MV-4-11 (cell line): ENCODE results near the gene SMDT1.

Experiments used
- DNase-seq: peaks from one replicate; lab custom pipeline; 2025; lab: John Stamatoyannopoulos, UW

Gene SMDT1, protein sequence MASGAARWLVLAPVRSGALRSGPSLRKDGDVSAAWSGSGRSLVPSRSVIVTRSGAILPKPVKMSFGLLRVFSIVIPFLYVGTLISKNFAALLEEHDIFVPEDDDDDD

DNA sequence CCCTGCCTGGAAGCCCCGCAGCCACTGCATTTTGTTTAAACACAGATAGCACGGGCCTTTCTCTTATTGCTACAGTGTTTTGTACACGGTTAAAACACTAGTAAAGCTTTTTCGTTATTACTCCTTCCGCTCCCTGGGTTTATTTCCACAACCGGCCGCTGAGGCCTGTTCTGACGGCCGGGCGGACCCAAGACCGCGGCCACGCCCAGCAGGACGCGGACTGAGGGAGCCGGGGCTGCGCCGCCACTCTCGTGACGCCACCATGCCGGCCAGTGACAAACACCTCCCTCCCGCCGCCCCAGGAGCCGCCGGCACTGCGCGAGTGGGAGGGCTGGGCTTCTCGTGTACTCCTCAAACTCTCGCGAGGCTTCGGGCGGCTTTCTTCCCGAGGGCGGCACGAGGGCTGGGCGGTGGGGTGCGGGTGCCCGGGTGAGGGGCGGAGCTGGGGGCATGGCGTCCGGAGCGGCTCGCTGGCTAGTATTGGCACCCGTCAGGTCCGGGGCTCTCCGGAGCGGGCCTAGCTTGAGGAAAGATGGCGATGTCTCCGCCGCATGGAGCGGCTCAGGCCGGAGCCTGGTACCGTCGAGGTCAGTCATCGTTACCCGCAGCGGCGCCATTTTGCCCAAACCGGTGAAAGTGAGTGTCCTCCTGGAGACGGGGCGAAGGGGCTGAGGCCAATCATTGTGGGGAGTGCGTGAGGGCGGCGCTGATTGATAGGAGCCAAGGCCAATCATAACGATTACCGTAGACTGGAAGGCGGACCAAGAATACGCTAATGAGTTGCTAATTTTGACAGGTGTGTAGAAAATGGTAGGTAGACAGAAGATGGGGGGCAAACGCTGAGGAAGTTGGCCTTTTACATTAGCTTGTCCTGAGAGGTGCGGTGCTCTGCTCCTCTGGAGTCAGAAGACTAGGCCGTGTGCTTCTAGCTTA, at the start of gene SMDT1:
Gene SMDT1, plus strand, starts transcription at position 382 of the 933 bp plus-strand sequence. Its CDS starts 69 bp downstream, at position 451.
- peak; percentile 96 for DNase-seq

DNA sequence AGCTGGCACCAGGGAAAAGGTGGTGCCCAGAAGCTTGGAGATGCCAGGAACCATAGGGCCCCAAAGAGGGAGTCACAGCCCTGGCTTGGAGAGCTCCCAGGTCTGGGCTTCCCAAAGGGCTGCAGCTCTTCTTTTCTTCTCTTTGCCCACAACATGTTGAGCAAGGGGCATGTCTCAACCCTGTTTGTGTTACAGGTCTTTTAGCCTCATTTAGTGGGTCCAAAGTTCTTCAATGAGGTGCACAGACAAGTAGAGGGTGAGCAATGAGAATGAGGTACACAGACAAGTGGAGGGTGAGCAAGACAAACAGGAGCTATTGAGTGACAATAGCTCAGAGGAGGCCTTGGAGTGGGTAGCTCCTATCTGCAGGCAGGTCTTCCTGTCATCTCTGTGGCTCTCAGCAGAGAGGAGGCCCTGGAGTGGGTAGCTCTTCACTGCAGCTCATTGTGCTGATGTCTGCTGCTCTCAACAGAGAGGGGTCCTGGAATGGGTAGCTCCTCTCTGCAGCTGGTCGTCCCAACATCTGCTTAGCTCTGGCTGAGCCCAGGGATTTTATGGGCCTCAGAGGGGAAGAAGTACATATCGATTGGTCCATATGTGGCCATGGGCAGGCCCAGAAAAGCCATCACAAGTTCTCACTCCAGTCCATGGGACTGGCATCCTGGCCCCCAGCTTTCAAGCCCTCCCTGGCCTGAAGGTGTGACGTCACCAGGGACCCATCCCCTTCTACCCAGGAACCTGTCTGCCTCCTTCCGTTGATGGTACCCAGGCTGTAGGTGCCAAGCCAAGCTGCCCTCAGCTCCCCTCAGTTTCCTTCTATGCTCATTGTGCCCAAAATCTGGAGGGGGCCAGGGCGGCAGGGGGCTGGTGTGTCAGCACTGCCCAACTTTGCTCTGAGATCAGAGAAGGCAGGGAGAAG, 46.0 kb upstream of the SMDT1 start:
- DNase-seq = no peak

GRCh38 chr22:42035256-42035655, 44.2 kb upstream of the SMDT1 start:
- no peak for DNase-seq

DNA sequence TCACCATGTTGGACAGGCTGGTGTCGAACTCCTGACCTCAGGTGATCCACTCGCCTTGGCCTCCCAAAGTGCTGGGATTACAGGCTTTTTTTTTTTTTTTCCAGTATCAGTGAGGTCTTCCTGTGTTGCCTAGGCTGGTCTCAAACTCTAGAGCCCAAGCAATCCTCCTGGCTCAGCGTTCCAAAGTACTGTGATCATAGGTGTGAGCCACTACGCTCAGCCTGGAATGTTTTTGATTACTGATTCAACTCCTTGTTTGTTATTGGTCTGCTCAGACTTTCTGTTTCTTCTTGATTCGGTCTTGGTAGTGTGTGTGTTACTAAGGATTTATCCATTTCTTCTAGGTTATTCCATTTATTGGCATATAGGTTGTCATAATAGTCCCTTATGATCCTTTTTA, 40.2 kb upstream of the SMDT1 start:
- DNase-seq = no peak

GRCh38 chr22:42041784-42042183, 37.7 kb upstream of the SMDT1 start:
- DNase-seq = no peak

DNA sequence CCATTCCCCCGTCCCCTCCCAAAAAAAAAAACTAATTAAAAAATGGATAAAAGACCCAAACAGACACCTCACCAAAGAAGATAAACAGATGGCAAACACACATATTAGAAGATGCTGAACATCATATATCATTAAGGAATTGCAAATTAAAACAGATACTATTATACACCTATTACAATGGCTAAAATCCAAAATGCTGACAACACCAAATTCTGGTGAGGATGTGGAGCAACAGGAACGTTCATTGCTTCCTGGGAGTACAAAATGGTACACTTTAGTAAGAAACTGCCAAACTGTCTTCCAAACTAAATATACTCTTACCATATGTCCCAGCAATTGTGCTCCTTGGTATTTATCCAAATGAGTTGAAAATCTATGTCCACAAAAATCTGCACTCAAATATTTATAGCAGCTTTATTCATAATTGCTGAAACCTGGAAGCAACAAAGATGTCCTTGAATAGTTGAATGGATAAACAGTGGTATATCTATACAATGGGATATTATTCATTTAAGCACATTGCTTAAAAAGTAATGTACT, 28.8 kb upstream of the SMDT1 start:
- DNase-seq = no peak

DNA sequence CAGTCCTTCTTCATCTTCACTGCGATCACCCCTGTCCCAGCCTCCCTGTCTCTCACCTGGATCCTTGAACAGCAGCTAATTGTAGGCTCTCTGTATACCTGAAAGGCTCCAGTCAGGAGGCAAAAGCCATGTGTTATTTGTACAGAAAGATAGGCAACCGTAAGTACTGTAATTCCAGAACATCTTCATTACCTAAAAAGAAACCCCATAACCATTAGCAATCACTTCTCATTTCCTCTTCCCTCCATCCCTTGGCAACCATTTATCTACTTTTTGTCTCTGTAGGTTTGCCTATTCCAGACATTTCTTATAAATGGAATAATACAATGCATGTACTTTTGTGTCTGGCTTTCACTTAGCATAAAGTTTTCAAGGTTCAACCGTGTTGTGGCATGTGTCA, 26.7 kb upstream of the SMDT1 start:
- peak; percentile 30 for DNase-seq

- no peak for DNase-seq
These were observed 22.6 kb upstream of the SMDT1 start for GRCh38 chr22:42056757-42057511.

DNA sequence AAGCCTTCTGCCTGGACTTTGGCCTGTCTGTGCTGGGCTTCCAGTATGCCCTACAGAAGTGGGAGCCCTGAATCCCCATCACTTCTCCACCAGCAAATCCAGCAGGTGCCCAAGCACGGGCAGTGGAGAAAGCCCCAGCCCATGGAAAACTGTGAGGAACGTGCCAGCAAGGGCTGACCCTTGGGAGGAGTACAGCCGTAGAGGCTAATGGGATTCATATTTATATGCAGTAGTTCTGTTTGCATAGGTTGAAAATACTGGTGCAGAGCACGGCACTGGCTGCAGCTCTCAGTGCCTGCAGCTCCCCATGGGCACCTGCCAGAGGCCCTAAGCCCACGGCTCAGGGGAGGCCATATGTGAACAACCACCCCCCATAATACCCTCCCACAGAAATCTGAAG, 19.0 kb upstream of the SMDT1 start:
- DNase-seq = no peak

- no peak for DNase-seq
These were observed 18.5 kb upstream of the SMDT1 start for GRCh38 chr22:42061041-42061440.

- no peak for DNase-seq
These were observed 16.9 kb upstream of the SMDT1 start for GRCh38 chr22:42062506-42063170.

DNA sequence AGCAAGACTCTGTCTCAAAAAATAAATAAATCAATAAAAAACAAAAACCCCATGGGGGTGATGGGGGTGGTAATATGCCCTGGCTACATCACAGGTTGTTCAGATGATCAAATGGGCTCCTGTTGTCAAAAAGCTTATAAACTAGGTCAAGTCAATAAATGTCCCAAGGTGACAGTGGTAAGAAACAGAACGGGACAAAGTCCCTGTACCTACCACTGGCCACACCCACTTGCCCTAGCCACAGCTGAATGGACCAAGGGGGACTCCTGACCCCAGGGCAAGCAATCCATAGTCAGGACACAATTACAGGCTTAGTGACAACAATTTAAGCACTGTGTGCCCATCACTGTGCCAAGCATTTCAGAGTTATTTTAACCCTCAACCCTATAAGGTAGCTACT, 14.9 kb upstream of the SMDT1 start:
- no peak for DNase-seq

DNA sequence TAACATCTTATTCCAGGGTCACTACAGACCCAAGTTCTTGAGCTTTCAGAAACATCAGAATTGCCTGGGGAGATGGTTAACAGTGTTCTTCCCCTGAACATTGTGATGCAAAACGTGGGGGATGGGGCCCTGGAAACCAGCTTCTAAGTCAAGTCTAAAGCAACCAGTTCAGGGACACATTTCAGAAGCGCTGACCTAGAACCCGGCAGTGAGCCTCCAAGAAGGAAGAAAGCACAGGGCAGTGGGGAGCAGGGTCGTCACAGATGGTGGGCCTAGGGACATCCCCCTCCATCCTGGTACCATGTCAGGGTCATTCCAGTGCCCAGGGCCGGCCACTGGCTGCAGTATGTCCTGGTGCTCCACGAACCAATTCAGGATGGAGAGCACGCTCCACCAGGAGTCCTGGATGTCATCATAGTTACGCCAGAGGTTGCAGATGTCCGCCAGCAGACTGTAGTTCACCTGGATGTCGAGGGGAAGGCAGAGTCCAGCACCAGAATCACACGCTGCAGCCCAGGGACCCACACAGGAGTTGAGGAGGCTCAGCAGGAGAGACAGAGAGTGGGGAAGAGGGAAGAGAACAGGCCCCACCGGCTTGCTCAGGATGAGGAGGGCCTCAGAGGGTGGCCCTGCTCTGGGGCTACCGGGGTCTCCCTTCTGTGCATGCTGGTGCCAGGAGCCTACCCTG, 13.9 kb upstream of the SMDT1 start:
- no peak for DNase-seq

GRCh38 chr22:42066126-42066761, 13.3 kb upstream of the SMDT1 start:
- no peak for DNase-seq

- no peak for DNase-seq
These were observed 12.6 kb upstream of the SMDT1 start for GRCh38 chr22:42066937-42067336.

GRCh38 chr22:42067671-42068251, 11.7 kb upstream of the SMDT1 start:
- DNase-seq = no peak

DNA sequence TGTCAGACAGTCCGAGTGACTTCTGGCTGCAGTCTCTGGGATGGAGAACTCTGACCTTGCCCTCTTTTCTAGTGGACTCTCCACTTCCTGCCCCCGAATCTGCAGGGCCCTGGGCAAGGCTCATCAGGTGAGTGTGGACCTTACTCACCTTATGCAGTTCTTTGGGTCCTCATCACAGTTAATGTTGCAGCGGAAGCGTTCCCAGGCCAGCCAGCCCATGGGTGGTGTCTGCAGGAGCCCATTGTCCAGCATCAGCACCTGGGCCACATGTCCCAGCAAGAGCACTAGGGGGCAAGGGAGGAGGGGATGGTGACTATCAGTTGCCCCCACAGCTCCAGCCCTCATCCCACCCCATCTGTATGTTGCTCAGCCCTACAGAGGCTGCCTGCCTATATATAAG, 11.2 kb upstream of the SMDT1 start:
- no peak for DNase-seq

GRCh38 chr22:42069801-42070516, 9.5 kb upstream of the SMDT1 start:
- DNase-seq = peak; percentile 92
